ENCODE data around the gene C2CD4B. TPM values are rescaled to one million over a fixed set of nuclear protein-coding genes. Genes with fewer than 3 reads are reported as not detected.

C2CD4B gene
- total RNA-seq, 2 donors from 2014 or later: 0.24 to 0.90 TPM

DNA sequence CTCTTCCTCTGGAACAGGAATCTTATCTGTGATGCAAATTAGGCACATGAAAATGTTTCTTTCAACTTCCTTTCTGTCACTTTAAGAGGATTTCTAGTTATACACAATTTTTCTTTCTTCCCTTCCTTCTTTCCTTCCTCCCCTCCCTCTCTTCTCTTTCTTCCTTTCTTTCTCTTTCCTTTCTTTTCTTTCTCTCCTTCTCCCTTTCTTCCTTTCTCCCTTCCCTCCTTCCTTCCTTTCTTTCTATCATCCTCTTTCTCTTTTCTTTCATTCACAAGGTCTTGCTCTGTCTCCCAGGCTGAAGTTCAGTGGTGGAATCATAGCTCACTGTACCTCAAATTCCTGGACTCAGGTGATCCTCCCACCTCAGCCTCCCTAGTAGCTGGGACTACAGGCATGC, 18.0 kb upstream of the C2CD4B start:
- H3K4me3 Mint-ChIP-seq: no peak overlapping the region

DNA sequence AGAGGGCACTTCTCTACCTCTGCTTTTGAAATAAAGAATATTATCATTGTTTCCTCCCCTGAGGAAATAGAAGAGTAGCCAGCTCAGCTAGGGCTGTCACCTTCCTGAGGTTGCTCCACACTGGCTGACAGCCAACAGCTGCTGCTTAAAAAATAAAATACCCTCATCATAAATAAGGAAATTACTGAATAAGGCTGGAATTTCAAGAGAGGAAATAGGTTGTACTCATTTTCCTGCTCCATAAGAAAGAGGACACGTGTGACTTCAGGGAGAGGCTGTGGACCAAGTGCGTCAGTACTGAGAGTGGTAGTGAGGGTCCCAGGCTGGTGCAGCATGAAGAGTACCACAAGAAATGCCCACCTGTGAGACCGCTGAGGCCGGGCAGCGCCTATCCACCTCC, 8.1 kb upstream of the C2CD4B start:
- H3K27me3 Mint-ChIP-seq (ENCODE audit: low read depth): peaks cover 46% of the 10 kb centered on the region

More for the DNA sequence above, 18.0 kb upstream of the C2CD4B start:
- Mint-ChIP-seq H3K36me3 (ENCODE audit: insufficient read depth in 2 of 2) (no peaks in the 10 kb centered on the region), H3K27me3 (ENCODE audit: low read depth) (peaks cover 28% of the 10 kb centered on the region), H3K9me3 (no peaks in the 10 kb centered on the region), H3K27ac (no peak overlapping the region), H3K4me1 (ENCODE audit: low read depth) (no peaks in the 10 kb centered on the region)
- no peak for ATAC-seq (replicated peaks in 1 of 2)
- DNase-seq: no peak

GRCh38 chr15:62171882-62172281, 6.8 kb upstream of the C2CD4B start:
- H3K27ac Mint-ChIP-seq: no peak overlapping the region

More for the DNA sequence above, 8.1 kb upstream of the C2CD4B start:
- Mint-ChIP-seq H3K36me3 (ENCODE audit: insufficient read depth in 2 of 2) (no peaks in the 10 kb centered on the region), H3K9me3 (no peaks in the 10 kb centered on the region), H3K4me3 (no peak overlapping the region), H3K27ac (no peak overlapping the region), H3K4me1 (ENCODE audit: low read depth) (no peaks in the 10 kb centered on the region)
- DNase-seq: no peak
- no peak for ATAC-seq (replicated peaks in 1 of 2)

DNA sequence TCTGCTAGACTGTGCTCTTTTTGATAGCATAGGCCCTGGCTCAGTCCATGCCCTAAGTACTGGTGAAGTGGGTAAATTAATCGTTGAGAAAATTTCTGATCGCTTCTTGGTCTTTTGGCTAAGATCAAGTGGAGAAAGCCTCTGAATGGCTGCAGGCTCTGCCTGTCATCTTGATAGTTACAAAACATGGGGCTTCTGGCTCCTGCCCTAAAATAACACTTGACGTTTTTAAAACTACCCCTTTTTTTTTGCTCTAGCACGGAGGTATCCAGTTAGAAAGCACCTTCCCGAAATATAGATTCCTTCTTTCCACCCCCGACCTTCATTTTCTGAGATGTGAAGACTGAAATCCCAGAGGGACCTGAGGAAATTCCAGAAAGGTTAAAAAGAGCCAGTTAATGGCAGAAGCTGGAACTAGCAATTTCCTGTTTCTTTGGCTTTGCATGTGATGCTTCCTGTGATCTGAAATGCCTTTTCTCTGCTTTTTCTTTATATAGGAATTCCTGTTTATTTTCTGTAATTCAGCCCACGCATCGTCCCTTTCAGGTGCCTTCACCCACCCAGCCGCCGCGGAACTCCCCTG, 799 bp upstream of the C2CD4B start:
- H3K27me3 Mint-ChIP-seq (ENCODE audit: low read depth): peaks cover 71% of the 10 kb centered on the region
- peaks cover 19% of the 10 kb centered on the region for H3K4me1 Mint-ChIP-seq (ENCODE audit: low read depth)
- peak overlapping the region; percentile 82 to 91 for H3K4me3 Mint-ChIP-seq

More at GRCh38 chr15:62171882-62172281, 6.8 kb upstream of the C2CD4B start:
- ATAC-seq (replicated peaks in 1 of 2) (no peak), DNase-seq (no peak)
- Mint-ChIP-seq H3K4me3 (no peak overlapping the region), H3K4me1 (ENCODE audit: low read depth) (no peaks in the 10 kb centered on the region), H3K36me3 (ENCODE audit: insufficient read depth in 2 of 2) (no peaks in the 10 kb centered on the region), H3K27me3 (ENCODE audit: low read depth) (peaks cover 50% of the 10 kb centered on the region), H3K9me3 (no peaks in the 10 kb centered on the region)

GRCh38 chr15:62164396-62165103, 535 bp downstream of the C2CD4B start:
- Mint-ChIP-seq H3K4me3 (peak overlapping the region; percentile 82 to 91), H3K36me3 (ENCODE audit: insufficient read depth in 2 of 2) (peaks cover 0 to 2% of the 10 kb centered on the region in 2 donors), H3K4me1 (ENCODE audit: low read depth) (peaks cover 19% of the 10 kb centered on the region), H3K27me3 (ENCODE audit: low read depth) (peaks cover 80% of the 10 kb centered on the region), H3K9me3 (no peaks in the 10 kb centered on the region), H3K27ac (no peak overlapping the region)
- DNase-seq (peak; percentile 19 to 37), ATAC-seq (replicated peaks in 1 of 2) (peak; percentile 74 to 83)

More for the DNA sequence above, 799 bp upstream of the C2CD4B start:
- Mint-ChIP-seq H3K36me3 (ENCODE audit: insufficient read depth in 2 of 2) (peaks cover 0 to 2% of the 10 kb centered on the region in 2 donors), H3K9me3 (no peaks in the 10 kb centered on the region), H3K27ac (no peak overlapping the region)
- no peak for DNase-seq
- ATAC-seq (replicated peaks in 1 of 2): no peak

- peak; percentile 53 to 56 for ATAC-seq (replicated peaks in 1 of 2)
- DNase-seq: peak in 1 of 2 donors; percentile 18
Observed at GRCh38 chr15:62164014-62164395, 1.1 kb downstream of the C2CD4B start.

DNA sequence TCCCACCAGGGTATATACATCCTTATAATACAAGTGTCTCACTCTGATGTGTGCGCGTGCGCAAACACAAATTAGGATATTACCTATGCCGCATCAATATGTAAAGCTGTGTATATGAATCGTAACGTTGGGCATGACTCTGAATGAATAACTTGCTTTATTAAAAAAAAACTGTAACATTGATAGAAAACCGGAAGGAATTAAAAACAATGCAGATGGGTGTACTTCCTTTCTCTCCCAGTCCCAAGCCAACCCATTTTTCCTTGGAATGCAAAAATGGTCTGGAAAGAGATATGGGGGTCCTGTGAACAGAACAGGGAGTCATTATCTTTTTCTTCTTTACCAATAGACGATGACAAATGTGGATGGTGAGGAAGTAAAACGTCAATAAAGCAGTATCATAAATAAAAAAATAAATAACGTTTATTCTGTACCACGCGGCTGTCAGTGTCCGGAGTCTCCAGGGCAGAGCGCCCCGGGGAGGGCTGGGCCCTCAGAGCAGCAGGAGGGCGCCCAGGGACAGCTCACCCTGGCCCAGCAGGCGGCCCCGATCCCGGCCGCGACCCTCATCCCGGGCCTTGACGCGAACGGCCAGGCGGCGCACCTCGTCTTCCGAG, 1.6 kb downstream of the C2CD4B start:
- Mint-ChIP-seq H3K27ac (no peak overlapping the region), H3K4me3 (peak overlapping the region; percentile 33 to 63), H3K27me3 (ENCODE audit: low read depth) (peaks cover 75% of the 10 kb centered on the region), H3K36me3 (ENCODE audit: insufficient read depth in 2 of 2) (peaks cover 0 to 2% of the 10 kb centered on the region in 2 donors), H3K9me3 (peaks cover 3 to 7% of the 10 kb centered on the region in 2 donors), H3K4me1 (ENCODE audit: low read depth) (peaks cover 19% of the 10 kb centered on the region)
- DNase-seq (no peak), ATAC-seq (replicated peaks in 1 of 2) (peak; percentile 20 to 27)

More at GRCh38 chr15:62164014-62164395, 1.1 kb downstream of the C2CD4B start:
- H3K27me3 Mint-ChIP-seq (ENCODE audit: low read depth): peaks cover 80% of the 10 kb centered on the region
- peaks cover 0 to 2% of the 10 kb centered on the region in 2 donors for H3K36me3 Mint-ChIP-seq (ENCODE audit: insufficient read depth in 2 of 2)
- peaks cover 19% of the 10 kb centered on the region for H3K4me1 Mint-ChIP-seq (ENCODE audit: low read depth)
- H3K27ac Mint-ChIP-seq: no peak overlapping the region
- peaks cover 0 to 2% of the 10 kb centered on the region in 2 donors for H3K9me3 Mint-ChIP-seq
- peak overlapping the region in 1 of 2 donors; percentile 33 for H3K4me3 Mint-ChIP-seq

DNA sequence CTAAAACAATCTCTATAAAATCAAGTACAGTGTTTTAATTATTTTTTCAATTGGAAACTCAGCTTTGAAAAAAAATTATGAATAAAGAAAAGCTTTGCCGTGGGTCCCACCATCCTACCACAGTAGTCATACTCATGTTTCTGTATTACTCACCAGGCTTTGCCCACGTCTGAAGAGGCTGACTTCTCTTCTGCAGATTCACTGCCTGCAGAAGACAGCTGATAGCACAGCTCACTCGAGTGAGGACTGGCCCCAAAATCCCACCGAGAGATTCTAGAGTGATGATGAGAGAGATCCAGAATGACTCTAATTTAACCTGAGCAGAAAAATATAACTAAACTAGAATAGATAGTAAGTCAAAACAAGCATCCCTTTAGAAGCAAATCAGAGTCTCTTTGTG, 11.9 kb downstream of the C2CD4B start:
- Mint-ChIP-seq H3K9me3 (peaks cover 0 to 4% of the 10 kb centered on the region in 2 donors), H3K27ac (no peak overlapping the region), H3K4me3 (peak overlapping the region in 1 of 2 donors; percentile 23), H3K4me1 (ENCODE audit: low read depth) (peaks cover 42% of the 10 kb centered on the region), H3K27me3 (ENCODE audit: low read depth) (peaks cover 13% of the 10 kb centered on the region), H3K36me3 (ENCODE audit: insufficient read depth in 2 of 2) (peaks cover 2 to 5% of the 10 kb centered on the region in 2 donors)
- DNase-seq (peak; percentile 61 to 63), ATAC-seq (replicated peaks in 1 of 2) (peak; percentile 98 to 99)

- peak in 1 of 2 donors; percentile 25 for ATAC-seq (replicated peaks in 1 of 2)
Observed at GRCh38 chr15:62150445-62150844, 14.6 kb downstream of the C2CD4B start.

GRCh38 chr15:62149729-62150128, 15.4 kb downstream of the C2CD4B start:
- Mint-ChIP-seq H3K27me3 (ENCODE audit: low read depth) (no peaks in the 10 kb centered on the region), H3K4me1 (ENCODE audit: low read depth) (peaks cover 42% of the 10 kb centered on the region), H3K9me3 (peaks cover 0 to 2% of the 10 kb centered on the region in 2 donors), H3K4me3 (no peak overlapping the region), H3K36me3 (ENCODE audit: insufficient read depth in 2 of 2) (no peaks in the 10 kb centered on the region), H3K27ac (no peak overlapping the region)
- DNase-seq: no peak
- no peak for ATAC-seq (replicated peaks in 1 of 2)

More at GRCh38 chr15:62150445-62150844, 14.6 kb downstream of the C2CD4B start:
- peaks cover 6% of the 10 kb centered on the region for H3K27me3 Mint-ChIP-seq (ENCODE audit: low read depth)
- DNase-seq: no peak
- H3K36me3 Mint-ChIP-seq (ENCODE audit: insufficient read depth in 2 of 2): no peaks in the 10 kb centered on the region
- H3K4me1 Mint-ChIP-seq (ENCODE audit: low read depth): peaks cover 42% of the 10 kb centered on the region
- H3K9me3 Mint-ChIP-seq: peaks cover 0 to 2% of the 10 kb centered on the region in 2 donors
- no peak overlapping the region for H3K4me3 Mint-ChIP-seq
- peak overlapping the region; percentile 49 for H3K27ac Mint-ChIP-seq

GRCh38 chr15:62147551-62147950, 17.5 kb downstream of the C2CD4B start:
- H3K27ac Mint-ChIP-seq: no peak overlapping the region
- H3K27me3 Mint-ChIP-seq (ENCODE audit: low read depth): no peaks in the 10 kb centered on the region
- no peaks in the 10 kb centered on the region for H3K36me3 Mint-ChIP-seq (ENCODE audit: insufficient read depth in 2 of 2)
- ATAC-seq (replicated peaks in 1 of 2): no peak
- no peak for DNase-seq
- no peak overlapping the region for H3K4me3 Mint-ChIP-seq
- no peaks in the 10 kb centered on the region for H3K9me3 Mint-ChIP-seq
- peaks cover 30% of the 10 kb centered on the region for H3K4me1 Mint-ChIP-seq (ENCODE audit: low read depth)

GRCh38 chr15:62147149-62147548, 17.9 kb downstream of the C2CD4B start:
- DNase-seq: no peak
- Mint-ChIP-seq H3K36me3 (ENCODE audit: insufficient read depth in 2 of 2) (no peaks in the 10 kb centered on the region), H3K27ac (no peak overlapping the region), H3K9me3 (no peaks in the 10 kb centered on the region), H3K4me1 (ENCODE audit: low read depth) (peaks cover 29% of the 10 kb centered on the region), H3K27me3 (ENCODE audit: low read depth) (no peaks in the 10 kb centered on the region), H3K4me3 (no peak overlapping the region)
- no peak for ATAC-seq (replicated peaks in 1 of 2)
